HT1080 (cell line): ENCODE results near the gene IFTAP. TPM values are rescaled to one million over a fixed set of nuclear protein-coding genes. Genes with fewer than 3 reads are reported as not detected.
A peak's percentile ranks its signal among the peaks of the same experiment; 100 is the strongest.
"Not testable (repeated sequence)": the region's sequence is repeated elsewhere in the genome, so short reads cannot be mapped to it uniquely, and the experiment has no call there.

Experiments used
- DNase-seq: peaks from one replicate; pipeline ENCODE4 v3.0.0-alpha.2; 2015; ENCODE audit warnings: low read depth
- total RNA-seq: library from RNA; depleted of rRNA; stranded (reverse); fragments of >200 nt; shearing (Covaris generic); gene quantifications from 2 replicates; pipeline ENCODE4 v1.2.3, GENCODE V29; 2014

IFTAP gene
- total RNA-seq, 1 experiment from 2014 or later: 15.9 TPM

DNA sequence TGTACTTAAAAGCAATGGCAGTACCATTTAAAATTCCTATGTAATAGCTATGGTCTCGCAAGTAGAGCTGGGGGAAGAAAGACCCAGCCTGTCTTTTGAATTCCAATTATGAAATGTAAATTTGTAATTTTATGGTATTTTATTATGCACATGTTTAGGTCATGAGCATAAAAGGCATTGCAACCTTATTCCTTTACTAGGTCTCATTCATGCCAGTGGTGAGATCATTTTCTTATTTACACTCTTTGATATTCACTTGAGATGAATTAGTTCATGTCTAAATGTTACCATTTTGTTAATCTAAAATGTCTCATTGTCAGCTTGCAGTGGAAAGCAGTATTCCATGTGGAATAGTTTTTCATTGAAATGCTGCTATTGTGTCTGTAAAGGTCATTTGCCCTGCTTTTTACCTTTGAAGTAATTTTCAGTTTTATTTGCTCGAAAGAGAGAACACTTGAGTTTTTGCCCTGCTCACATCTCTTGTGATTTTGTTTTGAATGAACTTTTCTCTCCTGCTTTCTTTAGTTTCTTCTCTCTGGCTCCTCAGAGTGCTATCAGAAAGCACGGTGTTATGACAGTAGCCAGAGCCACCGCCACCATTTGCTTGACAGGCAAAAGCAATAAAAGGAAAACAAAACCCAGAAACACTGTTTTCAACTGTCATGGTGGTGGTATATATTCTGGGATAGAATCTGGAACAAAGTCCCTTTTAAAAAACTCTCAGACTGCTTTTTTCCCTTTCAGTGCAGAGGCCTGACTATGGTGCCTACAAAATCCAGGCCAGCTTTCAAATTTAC, 41.0 kb downstream of the IFTAP start:
- DNase-seq: no peak

DNA sequence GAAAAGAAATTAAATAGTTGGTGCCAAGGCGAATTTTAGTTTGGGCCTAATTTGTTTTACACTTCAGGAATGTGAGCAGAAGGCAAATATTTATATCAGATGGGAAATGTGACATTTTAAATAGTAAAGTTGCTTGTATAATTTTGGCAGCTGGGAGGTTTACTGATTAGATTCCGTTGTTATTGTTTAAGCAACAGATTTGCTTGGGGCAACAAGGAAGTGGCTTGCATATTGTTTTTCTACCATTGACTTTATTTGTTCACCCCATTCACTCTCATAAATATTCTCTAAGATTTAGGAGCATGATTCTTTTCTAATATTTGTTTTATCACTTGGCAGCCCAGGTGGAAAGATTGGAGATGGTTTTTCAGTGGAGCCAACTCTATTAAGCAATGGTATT, 44.3 kb downstream of the IFTAP start:
- DNase-seq: no peak

DNA sequence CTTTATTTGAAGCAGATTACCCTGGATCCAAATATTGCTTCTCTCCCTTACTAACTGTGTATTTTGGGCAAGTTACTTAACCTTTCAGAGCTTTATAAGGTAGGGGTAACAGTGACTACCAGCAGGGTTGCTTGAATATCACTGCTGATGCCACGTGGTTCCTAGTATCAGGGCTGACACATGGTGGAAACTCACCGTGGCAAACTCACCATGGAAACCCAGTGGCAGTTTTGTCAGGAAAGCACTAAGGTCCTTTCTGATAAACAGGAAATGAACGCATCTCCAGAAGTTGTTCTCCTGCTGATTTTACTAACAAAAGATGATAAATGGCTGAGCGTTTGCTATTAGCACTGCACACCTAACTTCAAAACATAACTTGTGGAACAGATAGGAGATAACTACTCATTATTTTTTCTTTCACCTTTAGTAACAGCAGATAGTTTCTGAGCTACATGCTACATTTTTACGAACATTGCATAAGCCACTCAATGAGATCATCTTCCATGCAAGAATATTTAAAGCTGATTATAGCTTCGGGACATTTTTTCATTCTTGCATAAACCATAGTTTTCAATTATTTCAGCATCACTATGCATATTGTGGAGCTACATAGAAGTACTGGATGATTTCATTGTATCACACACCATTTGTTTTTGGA, 63.4 kb downstream of the IFTAP start:
- peak; percentile 32 for DNase-seq

DNA sequence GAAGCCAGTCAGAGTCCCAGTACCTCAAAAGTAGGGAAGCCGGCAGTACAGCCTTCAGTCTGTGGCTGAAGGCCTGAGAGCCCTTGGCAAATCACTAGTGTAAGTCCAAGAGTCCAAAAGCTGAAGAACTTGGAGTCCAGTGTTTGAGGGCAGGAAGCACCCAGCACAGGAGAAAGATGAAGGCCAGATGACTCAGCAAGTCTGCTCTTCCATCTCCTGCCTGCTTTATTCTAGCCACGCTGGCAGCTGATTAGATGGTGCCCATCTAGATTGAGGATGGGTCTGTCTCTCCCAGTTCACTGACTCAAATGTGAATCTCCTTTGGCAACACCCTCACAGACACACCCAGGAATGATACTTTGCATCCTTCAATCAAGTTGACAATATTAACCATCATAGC, 67.1 kb downstream of the IFTAP start:
- peak; percentile 8 for DNase-seq

DNA sequence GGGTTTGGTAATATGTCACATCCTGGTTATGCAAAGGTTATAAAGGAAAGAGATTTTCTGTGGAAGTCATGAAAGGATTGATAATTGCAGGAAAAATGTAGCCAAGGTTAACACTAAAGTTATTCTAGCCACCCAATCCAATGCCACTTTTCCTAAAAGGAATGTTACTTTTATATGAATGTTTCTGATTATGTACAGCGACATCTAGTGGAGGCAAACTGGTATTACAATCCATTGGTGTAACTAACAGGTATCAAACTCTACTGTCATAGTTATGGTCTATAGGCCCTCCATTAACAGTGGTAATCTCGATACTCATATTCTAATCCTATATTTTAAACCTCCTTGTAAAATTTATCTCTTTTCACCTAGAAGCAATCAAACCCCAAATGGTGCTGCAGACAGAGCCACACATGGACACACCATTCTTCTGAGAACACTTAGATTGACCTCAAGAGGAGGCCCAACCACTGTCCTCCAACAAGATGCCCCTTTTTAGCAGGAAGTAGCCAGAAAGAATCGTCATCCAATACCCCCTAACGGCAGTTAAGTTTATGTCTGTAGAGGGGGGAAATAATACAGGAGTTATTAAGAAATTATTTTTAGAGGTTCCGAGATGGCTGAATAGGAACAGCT, 78.6 kb downstream of the IFTAP start:
- DNase-seq: peak; percentile 31

DNA sequence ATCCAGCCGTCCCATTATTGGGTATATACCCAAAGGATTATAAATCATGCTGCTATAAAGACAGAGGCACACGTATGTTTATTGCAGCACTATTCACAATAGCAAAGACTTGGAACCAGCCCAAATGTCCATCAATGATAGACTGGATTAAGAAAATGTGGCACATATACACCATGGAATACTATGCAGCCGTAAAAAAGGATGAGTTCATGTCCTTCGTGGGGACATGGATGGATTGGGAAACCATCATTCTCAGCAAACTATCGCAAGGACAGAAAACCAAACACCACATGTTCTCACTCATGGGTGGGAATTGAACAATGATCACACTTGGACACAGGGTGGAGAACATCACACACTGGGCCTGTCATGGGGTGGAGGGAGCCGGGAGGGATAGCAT, 85.2 kb downstream of the IFTAP start:
- DNase-seq: not testable (repeated sequence)

DNA sequence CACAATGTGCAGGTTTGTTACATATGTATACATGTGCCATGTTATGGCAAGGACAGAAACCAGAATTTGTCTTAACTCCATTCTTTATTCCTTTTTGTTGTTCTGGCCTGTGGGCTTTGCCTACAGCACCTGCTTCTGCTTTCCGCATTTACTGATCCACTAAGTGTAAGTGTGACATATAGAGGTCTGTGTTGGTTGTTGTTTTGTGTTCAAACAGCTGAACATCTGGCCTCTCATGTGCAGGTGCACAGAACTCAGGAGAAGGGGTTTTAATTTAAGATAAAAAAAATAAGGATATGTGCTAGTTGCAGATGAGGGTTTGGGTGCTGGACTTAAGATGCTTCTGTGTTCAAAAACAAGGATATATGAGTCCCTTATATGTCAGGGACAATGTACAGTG, 89.5 kb downstream of the IFTAP start:
- no peak for DNase-seq

DNA sequence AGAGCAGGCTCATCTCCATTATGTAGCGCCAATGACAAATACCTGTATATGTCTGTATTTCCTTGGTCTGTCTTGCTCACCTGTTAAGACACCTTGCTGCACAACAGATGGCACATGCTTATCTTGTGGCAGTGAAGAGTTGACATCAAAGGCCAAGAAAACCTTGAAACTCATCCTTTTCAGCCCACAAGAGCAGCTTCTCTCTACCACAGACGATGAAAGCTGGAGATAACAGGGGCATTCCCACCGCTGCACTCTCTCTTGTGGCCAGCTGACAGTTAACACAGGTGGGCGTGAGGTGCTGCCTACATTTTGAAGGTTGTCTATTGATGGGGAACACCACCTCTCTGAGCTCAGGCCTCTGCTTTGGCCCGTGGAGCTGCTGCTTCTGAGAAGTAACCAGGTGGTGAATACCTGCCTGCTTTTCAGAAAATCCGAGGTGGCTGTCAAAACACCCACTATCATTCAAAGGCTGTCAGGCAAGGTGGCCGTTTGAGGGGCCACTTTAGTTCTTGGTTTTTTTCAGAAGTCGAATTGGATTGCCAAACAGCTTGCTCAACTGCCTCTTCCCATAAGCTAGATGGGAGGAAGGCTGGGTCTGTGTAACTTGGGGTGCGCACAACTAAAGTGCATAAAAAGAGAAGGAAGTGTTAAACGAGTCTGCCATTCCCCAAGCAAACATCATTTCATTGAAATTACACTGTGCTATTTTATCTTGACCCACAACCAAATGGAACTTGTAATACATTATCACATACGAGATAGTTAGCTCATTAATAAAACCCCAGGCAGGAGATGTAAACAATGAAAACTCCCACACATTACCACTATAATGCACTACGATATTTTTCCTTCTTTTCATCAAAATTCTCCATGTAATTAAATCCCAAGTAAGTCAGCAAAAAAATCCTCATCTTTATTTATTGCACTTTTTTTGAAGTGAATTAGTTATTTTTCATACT, 90.8 kb downstream of the IFTAP start:
- no peak for DNase-seq

DNA sequence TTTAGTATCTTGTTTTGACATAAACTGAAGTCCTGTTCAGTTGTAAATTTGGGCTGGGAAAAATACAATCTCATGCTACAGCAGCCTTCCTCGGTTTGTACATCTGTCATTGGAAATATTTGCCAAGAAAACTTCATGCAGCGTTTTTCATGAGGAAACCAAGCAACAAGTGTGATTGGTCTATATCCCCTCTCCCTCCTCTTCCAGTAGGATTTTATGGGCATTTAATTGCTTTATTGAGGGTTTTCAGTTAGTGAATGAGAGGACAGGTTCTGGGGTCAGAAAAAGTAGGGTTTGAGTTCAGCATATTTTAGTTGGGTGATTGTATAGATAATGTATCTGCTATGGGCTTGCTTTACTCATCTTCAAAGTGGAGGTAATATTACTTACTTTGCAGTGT, 93.8 kb downstream of the IFTAP start:
- no peak for DNase-seq

DNA sequence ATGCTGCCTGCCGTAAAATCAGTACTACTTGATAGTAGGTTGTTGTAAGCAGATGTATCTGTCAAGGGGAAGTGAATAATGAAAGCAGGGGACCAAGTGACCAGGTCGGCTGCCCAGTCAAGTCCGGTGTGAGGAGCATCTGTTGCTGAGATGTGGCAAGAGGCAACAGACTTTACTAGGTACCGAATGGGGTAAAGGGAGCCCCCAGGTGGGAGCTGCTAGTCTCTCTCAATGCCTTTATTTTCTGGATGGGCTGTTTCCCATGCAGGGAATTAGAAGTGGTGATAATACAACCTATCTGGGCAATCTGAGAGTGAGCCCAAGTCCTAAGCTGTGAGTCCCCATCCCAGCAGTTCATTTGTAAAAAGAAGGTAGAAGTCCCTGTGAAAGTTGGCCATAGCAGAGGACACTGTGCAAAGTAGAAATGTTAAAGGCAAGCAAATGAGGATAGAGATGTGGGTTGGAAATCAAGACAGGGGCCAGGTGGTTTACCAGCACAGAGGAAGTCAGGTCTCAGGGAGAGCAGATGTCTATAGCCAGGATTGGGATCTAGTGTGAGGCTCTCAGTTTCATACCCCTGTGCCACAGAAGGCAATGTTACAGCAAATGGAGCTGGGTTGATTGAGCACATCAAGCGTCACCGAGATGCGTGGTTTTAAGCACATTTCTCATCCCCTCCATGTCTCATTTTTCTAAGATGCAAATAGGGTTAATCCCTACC, 94.4 kb downstream of the IFTAP start:
- no peak for DNase-seq

DNA sequence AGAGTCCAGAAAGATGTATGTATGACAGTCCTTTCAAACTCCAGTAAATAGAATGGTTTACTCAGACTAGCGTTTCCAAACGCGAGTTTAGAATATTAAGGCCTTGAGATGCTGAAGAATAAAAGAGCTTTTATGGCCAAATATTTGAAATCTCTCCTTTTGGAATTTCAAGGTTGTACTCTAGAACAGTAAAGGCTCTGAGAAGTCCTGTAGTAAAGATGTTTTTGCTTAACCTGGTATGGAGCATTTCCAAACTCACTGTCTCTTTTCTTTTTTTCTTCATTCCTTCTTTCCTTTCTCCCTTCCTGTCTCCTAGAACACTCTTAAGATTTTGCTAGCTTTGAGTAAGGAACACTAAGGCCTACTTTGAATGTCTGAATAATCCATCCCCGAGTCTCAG, 95.1 kb downstream of the IFTAP start:
- no peak for DNase-seq

DNA sequence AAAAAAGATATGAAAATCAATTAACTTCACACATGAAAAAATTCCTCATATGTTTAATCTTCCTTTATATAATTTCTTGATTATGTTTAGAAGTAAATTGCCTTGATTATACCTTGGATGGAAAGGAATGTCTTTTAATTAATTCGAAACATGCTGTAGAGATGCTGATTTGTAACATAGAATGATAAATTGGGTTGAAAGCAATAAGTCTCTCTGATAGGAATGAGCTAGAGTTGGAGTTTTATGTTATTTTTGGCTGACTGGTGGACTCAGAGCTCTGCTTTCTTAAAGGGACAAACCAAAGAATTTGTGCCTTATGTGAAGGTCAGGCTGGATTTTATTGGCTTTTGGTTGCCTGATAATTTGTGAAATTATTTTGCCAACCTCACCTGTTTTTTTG, 98.4 kb downstream of the IFTAP start:
- no peak for DNase-seq

DNA sequence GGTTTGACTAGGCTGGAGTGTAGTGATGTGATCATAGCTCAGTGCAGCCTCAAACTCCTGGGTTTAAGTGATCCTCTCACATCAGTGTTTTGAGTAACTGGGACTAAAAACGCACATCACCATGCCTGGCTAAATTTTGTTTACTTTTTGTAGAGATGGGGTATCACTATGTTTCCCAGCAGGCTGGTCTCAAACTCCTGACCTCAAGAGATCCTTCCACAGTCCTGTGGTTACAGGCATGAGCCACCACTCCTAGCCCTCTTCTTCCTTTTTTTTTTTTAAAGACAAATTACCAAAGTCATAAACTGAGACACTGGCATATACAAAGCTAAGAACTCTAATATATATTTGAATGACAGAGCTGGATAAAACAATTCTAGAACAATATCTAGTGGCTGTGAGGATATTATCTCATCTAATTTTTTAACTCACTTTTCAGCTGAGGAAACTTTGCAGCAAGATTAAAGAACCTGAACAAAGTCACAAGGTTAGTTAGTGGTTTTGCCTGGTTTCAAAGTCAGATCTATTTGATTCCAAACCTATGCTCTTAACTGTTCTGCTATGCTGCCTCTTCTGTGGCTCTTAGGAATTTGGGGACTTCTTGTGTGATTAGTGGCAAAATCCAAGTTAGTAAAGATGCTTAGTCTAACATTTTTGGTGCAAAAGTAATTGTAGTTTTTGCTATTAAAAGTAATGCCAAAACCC, 99.0 kb downstream of the IFTAP start:
- no peak for DNase-seq

DNA sequence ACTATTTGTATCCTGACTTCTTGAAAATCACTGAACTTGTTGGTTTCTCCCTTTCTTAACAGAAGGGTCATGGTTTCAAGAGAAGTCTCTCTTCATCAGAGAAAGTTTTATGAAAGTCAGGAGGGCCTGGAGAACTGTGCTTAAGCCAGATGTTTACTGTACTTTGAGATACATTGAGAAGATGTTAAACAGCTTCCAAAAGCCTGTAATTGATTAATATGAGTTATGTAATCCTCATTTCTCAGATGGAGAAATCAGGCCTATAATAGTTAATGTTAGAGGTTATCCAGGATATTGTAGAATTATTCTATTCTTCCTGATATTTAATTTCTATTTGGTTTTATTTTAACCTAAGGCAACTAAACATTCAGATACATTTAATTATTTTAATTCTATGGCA, 100.8 kb downstream of the IFTAP start:
- no peak for DNase-seq

DNA sequence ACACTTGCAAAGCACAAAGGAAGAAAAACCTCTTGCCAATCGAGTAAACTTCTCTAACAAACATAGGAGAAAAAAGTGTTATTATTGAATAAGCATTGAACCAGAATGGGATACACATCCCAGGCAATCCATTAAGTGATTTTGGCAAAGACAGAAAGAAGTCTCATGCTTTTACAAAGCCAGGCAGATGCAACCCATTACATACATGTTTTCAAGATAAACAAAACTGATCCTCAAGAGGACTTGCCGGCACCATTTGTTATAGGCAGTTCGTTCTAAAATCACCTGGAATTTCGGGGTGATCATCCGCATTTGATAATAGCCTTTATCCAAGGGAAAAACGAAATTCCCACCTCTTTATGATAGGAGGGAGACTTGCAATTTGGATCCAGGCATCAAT, 101.3 kb downstream of the IFTAP start:
- DNase-seq: no peak

DNA sequence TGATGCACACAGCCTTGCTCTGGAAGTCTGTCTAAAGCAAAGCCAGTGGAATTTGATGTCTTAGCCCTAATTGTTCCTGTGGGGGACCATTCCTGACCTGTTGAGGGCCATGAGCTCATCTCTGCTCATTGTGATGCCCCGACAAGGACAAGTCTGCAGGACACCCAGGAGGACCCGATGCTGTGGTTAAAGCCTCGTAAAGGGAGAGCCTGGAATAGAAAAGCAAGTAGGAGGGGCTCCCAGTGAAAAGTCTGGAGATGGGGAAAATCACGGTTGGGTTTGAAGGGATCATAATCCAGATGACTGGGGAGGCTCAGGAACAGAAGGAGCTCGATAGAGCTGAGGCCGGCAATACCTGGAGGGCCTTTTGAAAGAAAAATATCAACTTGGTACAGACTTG, 102.2 kb downstream of the IFTAP start:
- no peak for DNase-seq

DNA sequence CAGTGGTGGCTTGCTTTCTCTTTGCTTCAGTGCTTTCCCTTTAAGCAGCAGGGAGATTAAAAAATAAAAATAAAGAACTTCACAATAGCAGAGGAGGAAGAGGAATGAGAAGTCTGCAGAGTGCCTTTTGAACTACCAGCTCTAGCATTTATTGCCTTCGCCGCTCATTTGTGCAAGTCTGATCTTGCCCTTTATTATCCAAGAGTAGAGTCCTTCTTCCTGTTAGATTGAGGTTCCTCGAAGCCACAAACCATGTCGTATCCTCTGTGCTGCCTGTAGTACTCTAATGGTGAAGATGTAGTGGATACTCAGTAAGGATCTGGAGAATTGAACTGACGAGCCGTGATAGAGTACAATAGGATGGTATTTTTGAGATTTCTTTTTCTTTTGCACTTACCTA, 105.0 kb downstream of the IFTAP start:
- DNase-seq: no peak

DNA sequence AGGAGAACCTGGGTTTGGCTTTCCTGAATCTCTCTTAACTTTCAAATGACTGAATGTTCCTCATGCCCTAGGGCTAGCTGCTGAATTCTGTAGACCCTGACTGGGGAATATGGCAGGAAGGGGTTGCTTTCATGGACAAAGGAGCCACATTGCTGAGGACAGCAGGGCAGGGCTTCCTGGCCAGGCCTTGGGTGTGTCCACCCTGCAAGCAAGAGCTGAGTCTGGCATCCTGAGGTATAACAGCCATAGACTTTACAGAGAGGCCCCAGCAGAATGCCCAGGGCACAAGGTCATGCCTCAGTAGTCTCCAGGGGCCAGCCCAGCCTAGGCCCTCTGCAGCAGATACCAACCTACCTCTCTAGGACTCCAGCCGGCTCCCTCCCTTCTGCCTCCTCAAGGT, 105.9 kb downstream of the IFTAP start:
- DNase-seq: no peak

DNA sequence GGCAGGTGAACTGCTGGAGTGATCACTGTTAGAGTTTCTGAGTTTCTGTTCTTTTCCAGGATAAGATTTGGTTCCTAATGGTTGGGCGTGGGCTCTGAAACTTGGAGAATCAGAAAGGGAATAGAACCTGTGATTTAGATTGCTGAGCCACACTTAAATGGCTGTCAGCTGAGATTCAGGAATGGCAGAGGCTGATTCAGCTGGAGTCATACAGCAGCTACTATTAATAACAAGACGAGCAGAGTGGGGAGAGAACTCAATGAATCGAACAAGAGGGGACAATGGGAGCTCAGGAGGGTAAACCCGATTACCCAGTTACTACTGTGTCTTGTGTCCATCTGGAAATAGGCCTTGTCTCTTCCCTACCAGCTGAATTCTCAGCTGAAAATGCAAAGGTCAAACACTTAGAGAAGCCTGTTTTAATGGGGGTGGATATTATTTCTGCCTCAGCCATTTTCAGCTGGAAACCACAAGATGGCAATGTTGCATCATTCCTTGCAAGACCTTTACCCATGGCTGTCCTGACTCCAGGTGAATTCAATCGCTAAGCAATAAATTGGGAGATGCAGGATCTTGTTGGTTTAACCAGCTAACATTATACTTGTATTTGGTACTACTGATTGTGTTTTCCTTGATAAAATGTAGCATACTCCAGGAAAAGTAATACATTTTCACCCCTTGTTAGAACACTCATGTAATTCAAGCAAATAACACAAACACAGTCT, 108.2 kb downstream of the IFTAP start:
- DNase-seq: peak; percentile 47

DNA sequence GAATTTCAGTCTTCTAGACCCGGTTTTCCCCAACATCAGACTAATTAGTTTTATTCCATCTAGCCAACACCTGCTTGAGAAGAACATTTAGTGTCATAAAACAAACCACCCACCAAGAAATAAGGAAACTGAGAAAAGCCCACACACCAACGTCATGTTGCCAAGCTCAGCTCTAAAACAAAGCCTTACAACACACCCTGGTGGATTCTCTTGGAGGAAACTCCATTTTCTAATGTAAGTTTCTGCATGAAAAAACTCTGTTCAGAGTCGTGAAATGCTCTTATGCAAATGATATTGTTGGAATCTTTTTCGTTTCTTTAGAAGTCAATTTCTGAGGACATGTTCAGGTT, 108.7 kb downstream of the IFTAP start:
- DNase-seq: no peak
